Left lobe of liver (tissue), 2 donors: ENCODE results near the gene RERG. TPM values are rescaled to one million over a fixed set of nuclear protein-coding genes. Genes with fewer than 3 reads are reported as not detected.
"Not testable (repeated sequence)": the region's sequence is repeated elsewhere in the genome, so short reads cannot be mapped to it uniquely, and the experiment has no call there.

Source experiments
- ATAC-seq: fragments of 200-7000 bp; cut with Tn5 transposase; one replicate; pipeline ENCODE4 v1.9.1; 2020; ENCODE audit warnings: mild to moderate bottlenecking, moderate library complexity
- DNase-seq: peaks from one replicate; pipeline ENCODE4 v3.0.0-alpha.2; 2020; ENCODE audit warnings: low spot score
- total RNA-seq: library from RNA; stranded (reverse); gene quantifications from one replicate; pipeline ENCODE4 v1.2.1, GENCODE V29; 2021
- donor health status: DM: no; HTN: no; CAD: no; lungs with moderate emphysema.
- donor health status: DM: no; HTN: yes; CAD: no.

RERG gene
- total RNA-seq, 1 donor from 2014 or later: 1.5 TPM

DNA sequence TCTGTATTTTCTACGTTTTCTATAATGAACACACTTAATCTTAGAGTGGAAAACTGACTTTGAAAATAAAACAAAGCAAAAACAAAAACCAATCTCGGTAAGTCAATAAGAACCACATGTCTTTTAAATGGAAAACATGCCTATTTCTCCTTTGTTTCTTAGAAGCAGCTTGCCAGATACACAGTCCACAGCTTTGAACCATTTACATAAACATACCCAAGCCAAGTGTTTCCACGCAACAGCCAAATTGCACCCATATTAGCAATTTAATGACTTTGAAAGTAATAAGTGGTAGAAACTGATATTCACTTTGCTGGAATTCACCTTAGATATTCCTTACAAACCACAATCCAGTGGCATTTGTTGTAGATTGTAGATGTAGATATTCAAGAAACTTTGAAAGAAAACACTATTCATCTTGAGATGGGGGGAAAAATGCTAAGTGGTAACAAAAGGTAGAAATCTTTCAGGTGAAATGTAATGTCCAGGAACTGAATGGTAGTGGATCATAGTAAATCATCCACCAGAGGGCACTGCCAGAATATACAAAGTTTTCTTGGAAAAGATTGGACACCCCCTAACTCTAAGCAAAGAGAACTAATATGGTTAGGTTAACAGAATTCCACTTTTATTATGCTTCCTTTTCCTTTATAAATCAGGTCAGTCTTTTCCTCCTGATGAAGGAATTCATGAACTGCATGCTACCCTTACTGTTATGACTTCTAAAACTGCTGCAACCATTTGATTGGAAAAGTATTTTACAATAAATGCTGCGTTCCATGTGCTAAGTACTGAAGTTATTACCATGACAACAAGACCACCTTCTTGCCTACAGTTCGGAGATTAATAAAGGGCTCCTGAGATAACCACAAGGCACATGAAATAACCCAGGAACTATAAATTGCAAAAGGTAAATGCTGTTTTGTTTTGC lies 69.8 kb downstream of the RERG start:
- no peak for DNase-seq
- peak; percentile 71 for ATAC-seq

DNA sequence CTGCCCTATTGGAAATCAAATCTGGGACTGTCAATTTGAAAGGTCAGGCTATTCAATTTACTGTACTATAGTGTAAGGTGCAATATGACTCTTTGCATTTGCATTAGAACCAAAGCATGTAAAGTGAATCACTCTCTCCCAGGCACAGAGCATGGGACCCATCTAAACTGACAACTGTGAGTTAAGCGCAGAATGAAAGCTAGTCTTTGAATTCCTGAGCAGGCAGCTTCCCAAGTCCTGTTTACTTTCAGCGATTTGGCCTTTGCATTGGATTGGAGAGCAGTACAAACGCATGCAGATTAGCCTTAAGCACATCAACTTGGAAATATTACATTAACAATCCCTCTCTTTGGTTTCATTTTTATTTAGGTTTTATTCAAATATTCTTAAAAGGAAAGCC lies 74.6 kb downstream of the RERG start:
- ATAC-seq (peak; percentile 93), DNase-seq (no peak)

DNA sequence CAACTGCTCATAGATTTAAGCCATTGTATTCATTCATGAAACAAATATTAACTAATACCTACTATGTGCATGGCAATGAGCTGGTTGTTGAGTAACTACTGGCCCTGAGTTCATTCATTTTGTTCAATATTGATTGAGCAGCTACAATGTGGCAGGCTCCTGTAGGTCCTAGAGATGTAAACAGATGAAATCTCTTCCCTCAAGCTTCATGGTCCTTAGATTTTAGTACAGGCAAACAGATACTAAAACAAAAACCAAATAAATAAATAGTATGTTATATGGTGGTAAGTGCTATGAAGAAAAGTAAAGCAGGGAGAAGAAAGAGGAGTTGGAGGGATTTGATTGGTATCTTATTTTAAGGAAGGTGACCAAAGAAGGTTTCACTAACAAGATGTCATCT lies 77.8 kb downstream of the RERG start:
- DNase-seq: no peak
- ATAC-seq: no peak

DNA sequence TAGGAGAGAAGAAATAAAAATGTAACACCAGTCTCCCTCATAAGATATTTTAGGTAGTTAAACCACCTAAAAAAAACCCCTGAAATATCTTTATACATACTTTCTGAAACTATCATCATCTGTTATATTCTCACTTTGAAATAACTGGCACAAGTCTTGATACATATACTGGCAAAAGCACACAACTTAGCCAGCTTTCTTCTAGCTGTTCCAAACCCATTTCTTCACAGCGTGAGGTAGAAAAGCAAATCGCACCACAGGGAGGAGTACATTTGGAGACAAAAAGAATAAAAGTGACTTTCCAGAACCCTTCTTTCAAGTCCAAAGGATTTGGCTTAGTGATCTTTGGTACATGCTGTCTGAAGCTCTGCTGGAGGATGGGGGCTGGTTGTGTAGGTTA lies 78.5 kb downstream of the RERG start:
- DNase-seq (no peak), ATAC-seq (no peak)

DNA sequence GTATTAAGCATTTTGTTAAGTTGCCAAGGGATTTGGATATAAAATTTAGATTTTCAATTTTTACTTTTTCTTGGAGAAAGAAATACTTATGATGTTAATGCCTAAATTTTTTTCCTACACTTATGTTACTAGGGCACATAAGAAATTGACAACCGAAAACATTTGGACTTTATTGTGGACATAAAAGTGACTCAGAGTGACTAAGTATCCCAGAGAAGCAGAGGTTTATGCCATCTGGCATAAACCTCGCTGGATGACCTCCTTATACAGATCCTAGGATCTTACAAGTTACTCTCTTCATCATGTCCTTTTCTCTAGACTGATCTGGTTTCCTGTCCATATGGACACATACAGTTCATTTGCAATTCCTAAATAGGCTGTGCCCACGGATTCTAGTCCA lies 89.8 kb downstream of the RERG start:
- DNase-seq (no peak), ATAC-seq (no peak)

DNA sequence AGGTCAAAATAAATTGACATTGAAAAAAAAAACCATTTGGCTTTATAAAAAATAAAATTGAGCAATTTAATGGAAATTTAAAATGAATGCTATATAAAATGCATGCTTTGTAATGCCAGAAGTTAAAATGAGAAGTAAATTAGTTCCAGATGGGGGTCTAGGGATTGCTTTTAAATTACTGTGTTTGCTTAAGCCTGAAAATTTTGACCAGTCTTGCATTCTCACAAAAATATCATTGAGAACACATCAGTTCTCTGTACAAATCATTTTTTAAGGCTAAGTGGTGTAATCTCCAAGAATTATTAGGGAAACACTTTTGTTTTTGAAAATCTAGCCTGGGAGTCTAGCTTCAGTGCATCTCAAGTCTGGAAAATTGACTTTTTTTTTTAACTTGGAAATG lies 90.7 kb downstream of the RERG start:
- no peak for ATAC-seq

DNA sequence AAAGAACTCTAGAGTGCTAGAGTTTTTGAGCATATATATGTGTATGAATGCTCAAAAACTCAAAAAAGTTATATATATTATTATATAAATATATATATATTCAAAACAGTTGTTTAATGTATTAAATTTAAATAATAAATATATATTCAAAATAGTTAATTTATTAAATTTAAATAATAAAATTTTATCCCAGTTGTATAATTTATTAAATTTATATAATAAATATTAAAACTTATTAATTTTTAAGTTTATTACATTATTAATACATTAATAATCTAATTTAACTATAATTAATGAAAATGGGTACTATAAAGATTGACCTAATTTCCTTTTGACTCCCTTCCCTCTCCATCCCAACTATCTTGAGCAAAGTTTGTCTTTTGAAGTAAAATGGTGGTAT lies 97.8 kb downstream of the RERG start:
- DNase-seq (no peak), ATAC-seq (no peak)

More for the DNA sequence above, 90.7 kb downstream of the RERG start:
- DNase-seq: no peak

DNA sequence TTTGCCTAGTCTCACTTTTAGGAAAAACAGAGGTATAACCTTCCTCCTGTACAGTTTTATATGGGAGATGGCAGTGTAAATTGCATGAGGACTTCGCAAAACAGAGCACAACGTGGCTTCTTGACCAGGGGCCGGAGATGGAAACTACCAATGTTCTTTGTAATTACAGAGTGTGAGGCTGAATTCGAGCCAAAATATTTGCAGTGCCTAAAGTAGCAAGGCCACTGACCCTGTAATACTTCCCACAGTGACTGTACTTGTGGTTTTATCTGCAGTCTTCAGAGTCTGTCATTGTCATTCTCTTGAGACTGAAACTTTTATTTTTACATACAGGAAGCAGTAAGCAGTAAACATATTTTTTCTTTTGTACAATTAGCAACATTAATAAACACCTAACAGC lies 98.9 kb downstream of the RERG start:
- ATAC-seq (peak; percentile 62), DNase-seq (no peak)

DNA sequence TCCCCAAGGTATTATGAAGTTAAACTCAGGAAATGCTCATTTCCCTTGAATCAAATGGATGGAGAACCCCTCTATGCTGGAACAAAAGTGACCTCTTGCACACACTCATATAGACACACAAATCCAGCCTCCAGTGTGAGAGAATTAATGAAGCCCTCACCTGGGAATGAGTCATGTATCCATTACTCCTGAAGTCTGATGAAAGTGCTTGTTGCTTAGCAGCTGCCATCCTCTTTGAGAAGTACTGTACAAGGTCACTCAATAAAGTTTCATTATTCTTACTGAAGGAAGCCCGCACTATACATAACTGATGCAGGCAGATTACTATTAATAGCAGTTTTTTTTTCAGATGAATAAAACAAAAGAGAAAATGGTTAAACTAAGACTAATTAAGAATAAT lies 102.3 kb downstream of the RERG start:
- DNase-seq (no peak), ATAC-seq (no peak)

DNA sequence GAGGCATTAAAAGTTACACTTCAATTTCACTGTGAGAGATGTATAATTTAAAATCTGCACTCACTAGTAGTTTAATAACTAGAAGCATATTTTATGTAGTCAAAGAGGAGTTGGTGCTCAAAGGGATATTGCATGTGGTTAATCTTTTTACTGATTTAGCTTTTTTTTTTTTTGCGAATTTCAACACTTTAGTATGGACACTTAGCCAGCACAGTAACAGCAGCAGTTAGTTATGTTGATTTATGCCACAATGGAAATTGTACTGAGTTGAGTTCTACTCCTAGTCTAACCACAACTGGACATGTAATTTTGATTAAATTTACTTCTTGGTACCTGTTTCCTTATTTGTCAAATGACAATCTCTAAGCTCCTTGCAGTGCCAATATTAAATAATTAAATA lies 104.2 kb downstream of the RERG start:
- ATAC-seq: peak; percentile 61

DNA sequence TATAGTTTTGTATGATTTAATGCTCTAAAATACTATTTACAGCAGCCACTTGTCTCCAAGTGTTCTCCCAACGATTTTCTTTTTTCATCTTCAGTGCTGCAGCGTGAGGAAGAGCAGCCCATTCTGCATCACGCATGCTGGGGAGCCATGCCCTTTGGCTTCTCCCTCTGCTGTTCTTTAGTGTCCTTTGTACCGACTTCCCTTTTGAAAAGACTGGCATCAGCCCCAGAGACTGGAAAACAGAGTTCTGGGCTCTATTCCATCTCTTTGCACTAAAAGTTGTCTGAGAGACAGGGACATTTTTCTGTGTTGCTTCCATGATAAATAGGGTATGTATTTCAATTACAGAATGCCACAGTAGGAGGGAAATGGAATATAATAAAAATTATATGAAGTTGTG lies 105.1 kb downstream of the RERG start:
- ATAC-seq (peak; percentile 98), DNase-seq (peak; percentile 72)

More for the DNA sequence above, 104.2 kb downstream of the RERG start:
- DNase-seq: no peak

DNA sequence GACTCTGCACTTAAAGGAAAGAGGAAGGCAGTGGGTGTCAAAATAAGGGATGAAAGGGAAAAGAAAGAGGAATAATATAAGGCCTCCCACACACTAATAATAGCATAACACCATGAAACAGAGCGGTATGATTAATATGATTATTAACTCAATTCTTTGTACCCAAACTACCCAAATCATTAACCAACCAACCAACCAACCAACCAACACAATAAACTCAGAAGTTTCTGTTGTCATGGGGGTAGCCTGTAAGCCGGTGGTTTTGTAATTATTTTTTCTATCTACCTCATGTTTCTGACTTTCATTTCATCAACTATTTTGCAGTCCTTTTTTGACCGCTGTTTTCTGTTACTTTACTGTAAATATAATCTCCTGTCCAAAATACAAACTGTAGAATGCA lies 105.8 kb downstream of the RERG start:
- DNase-seq: no peak
- no peak for ATAC-seq

DNA sequence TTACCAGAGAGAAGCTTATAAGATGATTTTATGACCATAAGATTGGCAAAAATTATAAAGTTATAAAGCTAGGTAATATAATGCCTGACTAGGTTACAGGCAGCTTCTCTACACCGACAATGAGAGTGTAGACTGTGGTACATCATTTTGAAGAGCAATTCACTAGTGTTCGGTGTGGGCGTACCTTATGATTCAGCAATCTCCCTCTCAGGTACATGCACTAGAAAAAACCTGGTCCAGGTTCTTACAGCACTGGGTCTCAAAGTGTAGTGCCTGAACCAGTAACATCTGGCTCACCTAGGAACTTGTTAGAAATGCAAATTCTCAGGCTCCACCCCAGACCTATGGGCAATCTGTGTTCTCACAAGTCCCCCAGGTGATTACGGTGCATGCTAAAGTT lies 106.7 kb downstream of the RERG start:
- DNase-seq: no peak
- ATAC-seq: no peak

DNA sequence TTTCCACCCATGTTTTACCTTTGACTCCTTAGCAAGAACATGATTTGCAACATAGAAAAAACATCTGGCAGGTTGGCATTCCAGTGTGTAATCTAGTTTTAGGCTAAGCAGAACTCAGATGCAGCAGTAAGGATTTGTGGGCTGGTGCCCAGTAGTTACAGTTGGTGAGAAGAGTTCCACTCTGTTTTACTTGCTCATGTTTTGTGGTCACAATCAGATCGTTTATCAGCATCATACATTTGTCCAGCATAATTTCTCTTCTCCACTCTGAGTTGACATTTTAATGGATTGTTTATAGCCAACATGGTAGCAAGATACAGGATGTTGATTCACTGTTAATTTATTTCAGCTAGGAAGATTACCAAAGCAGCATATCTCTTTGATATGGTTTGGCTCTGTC lies 128.4 kb downstream of the RERG start:
- DNase-seq (no peak), ATAC-seq (no peak)

DNA sequence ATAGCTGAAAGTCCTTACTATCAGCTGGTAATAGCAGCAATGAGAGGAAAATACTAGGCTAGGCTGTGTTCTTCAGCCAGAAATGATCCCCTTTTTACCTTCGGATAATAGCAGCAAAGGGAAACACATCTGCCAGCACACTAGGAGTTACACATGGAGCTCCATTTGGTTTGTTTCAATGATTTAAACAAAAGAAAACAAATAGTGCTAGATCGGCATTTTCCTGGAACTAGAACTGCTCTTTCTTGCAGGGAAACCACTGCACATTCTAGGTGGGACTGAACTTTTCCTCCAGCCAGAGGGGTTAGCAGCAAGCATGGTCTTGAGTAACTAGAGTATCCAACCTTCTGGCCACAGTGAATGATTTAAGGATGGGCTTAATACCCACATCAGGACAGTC lies 130.8 kb downstream of the RERG start:
- DNase-seq (no peak), ATAC-seq (no peak)

DNA sequence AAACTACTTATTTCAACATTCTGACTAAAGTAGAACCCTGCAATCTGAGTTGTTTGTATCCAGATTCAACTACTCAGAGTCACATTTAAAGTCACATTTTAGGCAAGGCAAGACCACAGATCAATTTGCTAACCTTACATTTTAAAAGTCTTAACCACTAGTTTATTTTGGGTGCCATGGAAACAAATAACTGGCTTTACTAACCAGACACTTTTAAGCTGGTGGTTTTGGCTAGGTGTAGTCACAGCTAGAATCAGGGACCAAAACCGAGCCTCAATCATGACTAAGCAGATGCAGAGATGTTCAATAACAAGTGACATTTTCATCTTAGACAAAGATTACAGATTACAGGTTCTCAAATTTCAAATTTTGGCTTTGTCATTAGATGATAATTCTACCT lies 133.1 kb downstream of the RERG start:
- ATAC-seq: no peak
- DNase-seq: no peak

DNA sequence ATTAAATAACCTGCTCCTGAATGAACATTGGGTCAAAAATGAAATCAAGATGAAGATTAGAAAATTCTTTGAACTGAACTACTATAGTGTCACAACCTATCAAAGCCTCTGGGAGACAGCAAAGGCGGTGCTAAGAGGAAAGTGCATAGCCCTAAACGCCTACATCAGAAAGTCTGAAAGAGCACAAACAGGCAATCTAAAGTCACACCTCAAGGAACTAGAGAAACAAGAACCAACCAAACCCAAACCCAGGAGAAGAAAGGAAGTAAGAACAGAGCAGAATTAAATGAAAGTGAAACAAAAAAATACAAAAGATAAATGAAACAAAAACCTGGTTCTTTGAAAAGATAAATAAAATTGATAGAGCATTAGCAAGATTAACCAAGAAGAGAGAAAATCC lies 143.5 kb downstream of the RERG start:
- not testable (repeated sequence) for DNase-seq, ATAC-seq

DNA sequence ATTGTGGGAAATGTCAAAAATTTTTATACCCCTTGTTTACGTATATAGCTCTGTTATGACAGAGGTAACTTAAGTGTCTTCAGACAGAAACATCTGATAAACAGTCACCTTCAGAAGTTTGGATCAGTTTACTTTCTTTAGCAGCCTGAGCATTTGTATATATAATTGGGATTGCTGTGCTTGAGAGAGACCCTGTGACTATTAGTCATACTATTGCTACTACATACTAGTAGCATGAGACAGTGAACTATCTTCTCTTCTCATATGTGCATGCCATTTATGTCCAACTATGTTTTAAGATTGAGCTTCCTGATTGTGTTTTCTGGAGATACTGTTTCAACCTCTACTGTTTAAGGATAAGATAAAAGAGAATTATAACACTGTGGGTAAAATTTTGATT lies 146.9 kb downstream of the RERG start:
- no peak for DNase-seq

DNA sequence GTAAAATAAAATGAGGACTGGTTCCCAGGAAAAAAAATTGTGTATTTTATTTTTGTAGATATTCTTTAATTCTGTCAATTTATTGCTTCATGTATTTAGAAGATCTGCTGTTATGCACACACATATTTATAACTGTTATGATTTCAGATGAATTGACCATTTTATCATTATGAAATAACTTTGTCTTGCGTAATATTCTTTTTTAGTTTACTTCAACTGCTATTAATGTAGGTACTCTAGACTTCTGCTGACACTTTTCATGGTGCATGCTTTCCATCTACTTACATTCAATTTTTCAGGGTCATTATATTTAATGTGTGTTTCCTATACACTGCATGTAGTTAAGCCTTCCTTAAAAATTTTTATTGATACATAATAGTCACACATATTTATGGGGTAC lies 162.1 kb downstream of the RERG start:
- ATAC-seq (no peak), DNase-seq (no peak)

More for the DNA sequence above, 146.9 kb downstream of the RERG start:
- no peak for ATAC-seq
